G401.6 (cell line): ENCODE measurements around the gene SLCO1A2.

Source experiments
- FAIRE-seq: peaks from 2 replicates; lab custom pipeline; 2012; peaks lifted over from hg19 to GRCh38; lab: Jason Lieb, UNC

SLCO1A2 gene

GRCh38 chr12:21330682-21331253, 3.9 kb downstream of the SLCO1A2 start:
- peak; percentile 34 for FAIRE-seq

DNA sequence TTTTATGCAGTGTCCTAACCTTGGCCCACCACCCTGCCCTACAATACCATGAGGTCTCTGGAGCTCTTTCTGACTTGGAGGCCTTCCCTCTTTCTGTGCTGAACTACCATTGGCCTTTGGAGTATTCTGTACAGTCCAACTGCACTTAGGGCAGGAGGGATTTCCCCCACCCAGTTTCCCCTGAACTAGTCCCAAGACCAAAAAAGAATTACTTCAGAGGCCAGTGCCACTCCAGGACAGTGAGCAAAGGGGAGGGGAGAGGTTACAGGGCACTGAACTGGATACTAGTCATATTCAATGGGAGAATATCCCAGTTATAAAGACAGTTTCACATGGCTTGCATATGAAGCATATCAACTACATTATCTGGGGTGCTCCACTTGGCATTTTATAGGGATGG, 6.1 kb downstream of the SLCO1A2 start:
- no peak for FAIRE-seq

- no peak for FAIRE-seq
Measured at GRCh38 chr12:21324551-21324950, 10.2 kb downstream of the SLCO1A2 start.

GRCh38 chr12:21323736-21324135, 11.0 kb downstream of the SLCO1A2 start:
- FAIRE-seq, result no peak

DNA sequence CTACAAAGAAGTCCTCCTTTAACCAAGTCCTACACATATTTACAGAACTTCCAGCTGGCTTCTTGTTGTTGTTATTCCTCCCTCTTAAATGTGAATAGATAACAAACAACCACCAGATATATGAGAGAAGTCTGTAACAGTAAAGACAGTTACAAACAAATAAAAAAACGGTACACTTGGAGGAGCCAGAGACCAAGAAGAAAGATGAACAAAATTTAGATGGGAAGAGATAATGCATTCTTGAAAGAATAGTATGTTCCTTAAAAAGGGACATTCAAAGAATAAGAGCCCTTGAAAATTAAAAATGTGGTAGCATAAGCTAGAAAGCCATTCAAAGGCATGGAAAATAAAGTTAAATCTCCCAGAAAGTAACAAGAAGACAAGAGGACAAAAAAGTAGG, 25.9 kb downstream of the SLCO1A2 start:
- FAIRE-seq, result no peak

GRCh38 chr12:21305661-21306060, 29.1 kb downstream of the SLCO1A2 start:
- FAIRE-seq, result no peak

- no peak for FAIRE-seq
Measured at GRCh38 chr12:21300632-21301031, 34.1 kb downstream of the SLCO1A2 start.

DNA sequence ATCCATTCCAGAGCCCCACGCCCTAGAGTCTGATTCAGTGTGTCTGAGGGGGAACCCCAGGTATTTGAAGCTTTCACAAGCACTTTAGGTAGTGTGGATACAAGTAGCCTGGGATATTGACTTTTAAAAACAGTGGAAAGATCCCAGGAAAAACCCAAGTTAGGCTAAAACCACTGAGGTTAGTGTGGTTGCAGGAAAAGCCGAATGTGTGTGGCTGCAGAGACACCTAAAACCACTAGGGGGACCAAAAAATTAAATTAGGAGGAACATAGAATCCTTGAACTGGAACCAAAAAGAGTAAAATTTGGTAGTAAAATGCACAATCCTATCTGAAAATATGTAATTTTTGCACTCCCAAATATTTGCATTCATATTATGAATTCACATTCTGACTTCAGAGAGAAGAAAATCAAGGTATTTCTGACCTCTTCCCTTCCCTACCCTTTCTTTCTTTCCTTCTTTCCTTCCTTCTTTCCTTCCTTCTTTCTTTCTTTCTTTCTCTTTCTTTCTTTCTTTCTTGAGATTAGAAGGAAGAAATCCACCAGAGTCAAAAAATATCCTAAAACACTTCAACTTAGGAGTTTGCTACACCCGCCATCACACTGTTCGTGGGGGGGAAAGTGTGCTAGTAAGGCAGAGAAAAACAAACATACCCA, 37.8 kb downstream of the SLCO1A2 start:
- no peak for FAIRE-seq

DNA sequence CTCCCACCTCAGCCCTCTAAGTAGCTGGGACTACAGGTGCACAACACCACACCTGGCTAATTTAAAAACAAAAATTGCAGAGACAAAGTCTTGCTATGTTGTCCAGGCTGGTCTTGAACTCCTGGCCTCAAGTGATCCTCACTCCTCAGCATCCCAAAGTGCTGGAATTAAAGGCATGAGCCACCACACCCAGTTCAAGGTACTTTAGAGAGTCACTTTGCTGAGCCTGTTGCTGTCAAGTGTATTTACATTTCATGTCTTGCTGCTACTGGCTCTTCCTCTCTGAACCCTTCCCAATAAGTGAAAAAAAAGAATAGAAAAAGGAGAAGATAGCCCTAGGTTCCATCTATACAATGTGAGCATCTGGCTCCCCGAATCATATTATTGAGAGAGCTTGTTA, 38.4 kb downstream of the SLCO1A2 start:
- FAIRE-seq, result no peak

- FAIRE-seq, result no peak
Measured at GRCh38 chr12:21294176-21294575, 40.5 kb downstream of the SLCO1A2 start.

GRCh38 chr12:21292111-21292510, 42.6 kb downstream of the SLCO1A2 start:
- no peak for FAIRE-seq

- FAIRE-seq, result no peak
Measured at GRCh38 chr12:21289698-21290097, 45.0 kb downstream of the SLCO1A2 start.

DNA sequence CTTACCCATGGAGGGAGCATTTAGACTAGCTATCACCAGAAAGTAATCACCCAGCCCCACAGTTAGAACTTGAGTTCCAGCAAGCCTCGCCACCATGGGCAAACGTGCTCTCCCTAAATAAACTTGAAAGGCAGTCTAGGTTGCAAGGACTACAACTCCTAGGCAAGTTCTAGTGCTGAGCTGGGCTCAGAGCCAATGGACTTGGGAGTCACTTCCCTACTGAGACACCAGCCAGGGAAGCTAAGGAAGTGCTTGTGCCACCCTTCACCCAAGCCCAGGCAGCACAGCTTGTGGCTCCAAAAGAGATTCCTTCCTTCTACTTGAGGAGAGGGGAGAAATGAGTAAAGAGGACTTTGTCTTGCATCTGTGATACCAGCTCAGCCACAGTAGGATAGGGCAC, 57.9 kb downstream of the SLCO1A2 start:
- FAIRE-seq, result no peak

DNA sequence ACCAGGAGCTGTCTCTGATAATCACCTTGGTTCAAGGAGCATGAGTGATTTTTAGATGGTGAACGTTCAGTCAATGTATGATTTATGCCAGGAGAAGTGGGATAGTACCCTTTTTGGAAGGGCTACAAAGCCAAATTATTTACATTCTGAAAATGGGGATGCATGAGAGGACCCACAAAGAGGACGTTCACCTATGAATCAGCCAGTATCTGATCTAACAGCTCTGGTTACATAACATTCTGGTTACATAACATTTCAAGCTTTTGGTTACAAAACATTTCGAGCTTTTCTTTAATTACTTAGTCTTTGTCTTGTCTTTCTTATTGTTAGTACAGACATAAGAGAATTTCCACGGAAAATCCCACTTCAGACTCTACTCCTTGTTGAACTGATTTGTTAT, 68.8 kb downstream of the SLCO1A2 start:
- no peak for FAIRE-seq

- FAIRE-seq, result no peak
Measured at GRCh38 chr12:21264232-21264631, 70.5 kb downstream of the SLCO1A2 start.

DNA sequence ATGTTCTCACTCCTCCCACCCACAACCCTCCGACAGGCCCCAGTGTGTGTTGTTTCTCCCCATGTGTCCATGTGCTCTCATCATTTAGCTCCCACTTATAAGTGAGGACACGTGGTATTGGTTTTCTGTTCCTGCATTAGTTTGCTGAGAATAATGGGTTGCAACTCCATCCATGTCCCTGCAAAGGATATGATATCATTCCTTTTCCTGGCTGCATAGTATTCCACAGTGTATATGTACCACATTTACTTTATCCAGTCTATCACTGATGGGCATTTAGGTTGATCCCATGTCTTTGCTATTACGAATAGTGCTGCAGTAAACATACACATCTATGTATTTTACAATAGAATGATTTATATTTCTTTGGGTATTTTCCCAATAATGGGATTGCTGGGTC, 77.5 kb downstream of the SLCO1A2 start:
- FAIRE-seq, result no peak

DNA sequence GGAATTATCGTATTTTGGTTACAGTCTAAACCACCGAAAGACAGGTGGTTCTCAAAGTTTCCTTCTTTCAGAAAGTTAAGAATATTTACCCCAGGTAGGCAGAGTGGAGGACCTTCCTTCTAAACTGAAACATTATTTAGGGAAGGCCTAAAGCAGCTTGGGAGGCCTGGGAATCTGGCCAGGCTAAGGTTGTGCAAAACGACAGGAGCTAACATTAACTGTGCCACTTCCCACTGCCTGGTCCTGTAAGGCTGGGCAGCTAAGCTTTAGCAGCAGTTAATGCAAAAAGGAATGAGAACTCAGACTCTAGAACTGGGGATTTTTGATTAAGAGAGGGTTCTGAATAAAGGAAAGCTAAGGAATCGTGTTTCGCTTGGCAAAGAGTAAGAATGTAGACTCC, 82.6 kb downstream of the SLCO1A2 start:
- no peak for FAIRE-seq

- no peak for FAIRE-seq
Measured at GRCh38 chr12:21248679-21249078, 86.0 kb downstream of the SLCO1A2 start.

- FAIRE-seq, result no peak
Measured at GRCh38 chr12:21239866-21240265, 94.9 kb downstream of the SLCO1A2 start.

DNA sequence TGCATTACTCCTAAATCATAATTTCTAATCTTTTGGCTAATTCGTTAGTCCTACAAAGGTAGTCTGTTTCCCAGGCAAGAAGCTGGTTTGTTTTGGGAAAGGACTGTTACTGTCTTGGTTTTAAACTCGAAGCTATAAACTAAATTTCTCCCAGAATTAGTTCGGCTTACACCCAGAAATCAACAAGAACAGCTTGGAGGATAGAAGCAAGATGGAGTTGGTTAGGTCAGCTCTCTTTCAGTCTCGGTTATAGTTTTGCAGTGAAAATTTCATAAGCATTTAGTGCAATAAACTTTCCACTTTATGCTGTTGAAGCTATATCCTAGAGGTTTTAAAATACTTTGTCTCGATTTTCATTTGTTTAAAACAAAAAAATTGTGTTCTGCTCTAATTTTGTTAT, 100.3 kb downstream of the SLCO1A2 start:
- FAIRE-seq, result no peak

- no peak for FAIRE-seq
Measured at GRCh38 chr12:21223930-21224329, 110.8 kb downstream of the SLCO1A2 start.

DNA sequence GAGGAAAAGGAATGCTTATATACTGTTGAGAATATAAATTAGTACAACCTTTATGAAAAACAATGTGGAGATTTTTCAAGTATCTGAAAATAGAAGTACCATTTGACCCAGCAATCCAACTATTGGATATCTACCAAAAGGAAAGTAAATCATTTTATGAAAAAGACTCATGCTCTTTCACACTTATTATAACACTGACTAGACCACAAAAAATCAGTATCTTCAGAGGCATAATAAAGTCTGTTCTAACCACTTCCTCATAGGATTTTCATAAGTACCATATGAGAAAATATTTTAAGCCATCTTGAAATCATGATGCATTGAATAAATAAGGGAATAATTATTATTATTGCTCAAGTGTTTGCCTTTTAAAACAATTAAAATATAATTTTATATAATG, 112.9 kb downstream of the SLCO1A2 start:
- FAIRE-seq, result no peak

GRCh38 chr12:21221072-21221471, 113.6 kb downstream of the SLCO1A2 start:
- FAIRE-seq, result no peak

DNA sequence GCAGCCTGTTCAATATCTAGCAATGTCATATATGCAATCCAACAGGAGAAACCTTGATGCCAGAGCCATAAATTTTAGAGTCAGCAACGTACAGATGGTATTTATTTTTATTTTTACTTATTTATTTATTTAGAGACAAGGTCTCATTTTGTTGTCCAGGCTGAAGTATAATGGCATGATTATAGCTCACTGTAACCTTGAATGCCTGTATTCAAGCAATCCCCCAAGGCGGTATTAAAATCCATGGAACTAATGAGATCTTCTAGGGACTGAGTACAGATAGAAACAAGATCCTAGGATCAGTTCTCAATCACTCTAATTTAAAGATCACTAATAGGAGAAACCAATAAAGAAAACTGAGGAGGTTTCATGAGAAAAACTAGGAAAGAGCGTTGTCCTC, 114.5 kb downstream of the SLCO1A2 start:
- no peak for FAIRE-seq

DNA sequence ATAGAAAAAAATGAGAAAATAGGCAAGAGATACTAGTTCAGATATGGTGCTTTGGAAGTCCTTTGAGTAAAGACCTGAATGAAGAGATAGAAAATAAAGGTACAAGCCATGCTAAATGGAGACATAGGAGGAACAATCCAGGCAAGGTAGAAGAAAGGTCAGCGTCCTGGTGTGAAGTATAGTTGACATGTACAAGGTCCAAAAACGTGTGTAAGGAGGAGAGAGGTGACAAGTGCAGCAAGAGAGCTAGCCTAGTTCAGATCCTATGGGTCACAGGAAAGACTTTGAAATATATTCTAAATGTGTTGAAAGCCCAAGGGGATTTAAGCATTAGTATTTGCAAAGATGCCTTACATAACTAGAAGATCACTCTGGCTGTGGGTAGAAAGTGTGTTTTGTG, 115.5 kb downstream of the SLCO1A2 start:
- no peak for FAIRE-seq
